Esophagus squamous epithelium (tissue), 4 donors: ENCODE results near the gene FOXL3.

Experiments
- CTCF ChIP-seq, 6 experiments: fragments of 450-650 bp in 4 of 6; fragments of 200-600 bp in 2 of 6; sonication (generic) in 2 of 6; IDR thresholded peaks; one replicate each; pipeline ENCODE4 v1.5.1; 2016 to 2019; ENCODE audit warnings: antibody characterized with exemption in 6 of 6, mild to moderate bottlenecking in 4 of 6, moderate library complexity in 4 of 6
- POLR2A ChIP-seq, 4 donors: fragments of 450-650 bp; IDR thresholded peaks; one replicate each; pipeline ENCODE4 v1.6.1; 2017; ENCODE audit warnings: antibody characterized with exemption in 4 of 4, mild to moderate bottlenecking in 4 of 4, moderate library complexity in 3 of 4

GRCh38 chr7:292826-293225, 2.9 kb downstream of the FOXL3 start:
- TF ChIP-seq POLR2A (IDR thresholded peaks at IDR 0.05) (no peak), CTCF (IDR thresholded peaks at IDR 0.05) (no peak)
